GM12878 (cell line): ENCODE results near the gene STRBP. TPM values are rescaled to one million over a fixed set of nuclear protein-coding genes. Genes with fewer than 3 reads are reported as not detected.

Experiments
- ATAC-seq: fragments of 200-7000 bp; cut with Tn5 transposase; 3 replicates; pipeline ENCODE4 v1.9.1; 2020; ENCODE audit warnings: mild to moderate bottlenecking, moderate library complexity
- BruUV-seq: library from RNA; stranded (reverse); fragments of 400-500 nt; replicated peaks from 2 replicates; lab custom pipeline; 2021; lab: Mats Ljungman, UMichigan
- CTCF ChIA-PET: fragments of 300-600 bp; sonication (Branson Sonifier 250); formaldehyde crosslinking; extraction: SDS; loops from one replicate; lab custom pipeline; 2021; ENCODE audit warnings: inconsistent platforms; lab: Yijun Ruan, JAX
- POLR2A ChIA-PET: fragments of 350-600 bp; formaldehyde crosslinking; extraction: SDS; loops from one replicate; lab custom pipeline; 2021; ENCODE audit warnings: inconsistent platforms; lab: Charles Lee
- RAD21 ChIA-PET: fragments of 300-600 bp; sonication (Branson Sonifier 250); formaldehyde crosslinking; loops from one replicate; lab custom pipeline; 2023; ENCODE audit warnings: antibody characterized with exemption; ENCODE audit not compliant: unreplicated experiment; lab: Charles Lee
- SMC1A ChIA-PET: fragments of 300-600 bp; sonication (Branson Sonifier 250); formaldehyde crosslinking; loops from one replicate; lab custom pipeline; 2023; ENCODE audit not compliant: unreplicated experiment, uncharacterized antibody; lab: Charles Lee
- DNase-seq: peaks from one replicate; pipeline ENCODE4 v3.0.0-alpha.2; 2011; ENCODE audit warnings: low read depth, low spot score
- FAIRE-seq: peaks from 3 replicates; lab custom pipeline; 2011; peaks lifted over from hg19 to GRCh38; lab: Jason Lieb, UNC
- H2AFZ ChIP-seq: 2 replicates; pipeline ENCODE4 v1.6.0; 2011; ENCODE audit warnings: low read depth, low read length, control low read depth; ENCODE audit not compliant: control insufficient read depth
- H3K27ac ChIP-seq: 2 replicates; pipeline ENCODE4 v1.5.1; 2011; ENCODE audit warnings: control low read depth; ENCODE audit not compliant: control insufficient read depth, insufficient read depth
- H3K27me3 ChIP-seq, 2 experiments: replicated peaks in 1 of 2; 2 replicates each; pipeline versions ENCODE4 v1.6.0 to v1.6.1; 2011; ENCODE audit warnings: low read length in 1 of 2; ENCODE audit not compliant: control insufficient read depth in 2 of 2, insufficient read depth in 2 of 2
- H3K36me3 ChIP-seq, 2 experiments: 2 replicates each; pipeline ENCODE4 v1.5.1; 2011; ENCODE audit warnings: low read length in 1 of 2; ENCODE audit not compliant: control insufficient read depth in 2 of 2, insufficient read depth in 2 of 2
- H3K4me1 ChIP-seq: 2 replicates; pipeline ENCODE4 v1.6.1; 2011; ENCODE audit warnings: mild to moderate bottlenecking, low read length, moderate library complexity, mixed read lengths; ENCODE audit not compliant: control insufficient read depth, insufficient read depth
- H3K4me2 ChIP-seq: 2 replicates; pipeline ENCODE4 v1.6.0; 2011; ENCODE audit warnings: control low read depth; ENCODE audit not compliant: control insufficient read depth, insufficient read depth
- H3K4me3 ChIP-seq: fragments of 200-600 bp; sonication (generic); 2 replicates; pipeline ENCODE4 v1.5.1; 2016
- H3K79me2 ChIP-seq: 2 replicates; pipeline ENCODE4 v1.6.0; 2011; ENCODE audit warnings: low read length; ENCODE audit not compliant: control insufficient read depth, insufficient read depth
- H3K9ac ChIP-seq: 2 replicates; pipeline ENCODE4 v1.8.0; 2011; ENCODE audit warnings: low read length, control low read depth, mixed read lengths; ENCODE audit not compliant: control insufficient read depth, insufficient read depth
- H3K9me3 ChIP-seq: replicated peaks from 3 replicates; pipeline ENCODE4 v1.5.1; 2011; ENCODE audit warnings: mild to moderate bottlenecking, low read length; ENCODE audit not compliant: control insufficient read depth, insufficient read depth
- H4K20me1 ChIP-seq: 2 replicates; pipeline ENCODE4 v1.6.0; 2011; ENCODE audit not compliant: control insufficient read depth, insufficient read depth
- EP300 ChIP-seq, 2 experiments: fragments of 150-350 bp in 1 of 2; IDR thresholded peaks; 2 replicates each; pipeline ENCODE4 v1.6.1; 2011 to 2012; ENCODE audit warnings: low read depth in 2 of 2, low read length in 2 of 2, borderline replicate concordance in 1 of 2, improper control_type of control experiment in 1 of 2, inconsistent platforms in 1 of 2; ENCODE audit not compliant: control insufficient read depth in 1 of 2
- FOS ChIP-seq: IDR thresholded peaks from 3 replicates; pipeline ENCODE4 v1.6.1; 2011; ENCODE audit warnings: borderline replicate concordance; ENCODE audit not compliant: insufficient read length; ENCODE audit errors: extremely low read depth
- FOXM1 ChIP-seq: IDR thresholded peaks from 2 replicates; pipeline ENCODE4 v1.6.1; 2012; ENCODE audit warnings: low read depth, mild to moderate bottlenecking, inconsistent platforms, low read length, moderate library complexity
- HDAC6 ChIP-seq: fragments of 200-600 bp; sonication (generic); IDR thresholded peaks from one replicate; pipeline ENCODE4 v1.8.0; 2017; ENCODE audit warnings: antibody characterized with exemption; ENCODE audit not compliant: unreplicated experiment
- MTA3 ChIP-seq: IDR thresholded peaks from 2 replicates; pipeline ENCODE4 v1.6.1; 2012; ENCODE audit warnings: low read length, inconsistent platforms, borderline replicate concordance
- NR2C1 ChIP-seq: fragments of 450-650 bp; IDR thresholded peaks from 2 replicates; pipeline ENCODE4 v1.6.1; 2017; ENCODE audit warnings: antibody characterized with exemption, mild to moderate bottlenecking, moderate library complexity
- SMARCA5 ChIP-seq: fragments of 450-650 bp; IDR thresholded peaks from 2 replicates; pipeline ENCODE4 v1.6.1; 2017; ENCODE audit warnings: mild to moderate bottlenecking
- SP1 ChIP-seq: IDR thresholded peaks from one replicate; pipeline ENCODE4 v1.6.1; 2011; ENCODE audit warnings: low read depth, low read length
- TBL1XR1 ChIP-seq: IDR thresholded peaks from 2 replicates; pipeline ENCODE4 v1.6.1; 2012; ENCODE audit warnings: low read depth, low read length, improper control_type of control experiment
- WGBS: methylation state at CpG from one replicate; pipeline ENCODE4 v1.1.6; 2016; ENCODE audit warnings: low lambda C conversion rate; ENCODE audit not compliant: insufficient replicate concordance, insufficient coverage; ENCODE audit errors: missing lambda C conversion rate; 5-methylcytosine and 5-hydroxymethylcytosine counted together
- in situ Hi-C: fragments of 300-500 bp; cut with MboI; formaldehyde crosslinking; loops from 9 replicates; pipeline ENCODE4 v1.14.3; 2018; ENCODE audit warnings: mixed read lengths
- intact Hi-C: fragments of 100-400 bp; cut with micrococcal nuclease; formaldehyde crosslinking; loops from one replicate; pipeline ENCODE4 v1.14.2; 2022; ENCODE audit not compliant: unreplicated experiment
- polyA plus RNA-seq, 11 experiments: library from polyadenylated mRNA; depleted of rRNA in 4 of 11; unstranded in 6 of 11; stranded (reverse) in 5 of 11; fragments of >200 nt; fragmentation: Nextera tagmentation in 4 of 11; fragmentation: Illumina TruSeq in 1 of 11; extraction: Ambion mirVana in 4 of 11; extraction: Trizol in 1 of 11; gene quantifications; 1 replicate in 1 of 11; 2 replicates in 10 of 11; pipeline versions ENCODE4 v1.2.1 to v1.2.3, GENCODE V29; 2011 to 2016; ENCODE audit warnings: inconsistent platforms in 2 of 11, missing spikeins in 2 of 11, low read depth in 1 of 11
- total RNA-seq, 4 experiments: library from RNA; depleted of rRNA in 3 of 4; stranded (reverse); fragments of >200 nt in 3 of 4; fragmentation: Illumina TruSeq in 1 of 4; extraction: Trizol in 1 of 4; gene quantifications; 2 replicates each; pipeline versions ENCODE4 v1.2.1 to v1.2.3, GENCODE V29; 2013 to 2021
- TF ChIP-seq, protein P1 (sequence below): fragments of 450-650 bp; formaldehyde crosslinking; IDR thresholded peaks from 2 replicates; pipeline ENCODE4 v1.4.0; 2022; ENCODE audit warnings: mild to moderate bottlenecking, moderate library complexity
- TF ChIP-seq, protein P2 (sequence below): fragments of 450-650 bp; IDR thresholded peaks from 2 replicates; pipeline ENCODE4 v1.6.1; 2017; ENCODE audit warnings: antibody characterized with exemption, mild to moderate bottlenecking, moderate library complexity
- TF ChIP-seq, protein P3 (sequence below): fragments of 450-650 bp; formaldehyde crosslinking; IDR thresholded peaks from 2 replicates; pipeline ENCODE4 v1.5.0; 2022; ENCODE audit warnings: mild to moderate bottlenecking, missing genetic modification characterization

The STRBP gene
- total and polyA plus RNA-seq, 10 of the 15 experiments (the other 5 are each of a cell fraction or from before 2014, with no cell fraction given): 31.0 to 96.8 (median 71.4) TPM

DNA sequence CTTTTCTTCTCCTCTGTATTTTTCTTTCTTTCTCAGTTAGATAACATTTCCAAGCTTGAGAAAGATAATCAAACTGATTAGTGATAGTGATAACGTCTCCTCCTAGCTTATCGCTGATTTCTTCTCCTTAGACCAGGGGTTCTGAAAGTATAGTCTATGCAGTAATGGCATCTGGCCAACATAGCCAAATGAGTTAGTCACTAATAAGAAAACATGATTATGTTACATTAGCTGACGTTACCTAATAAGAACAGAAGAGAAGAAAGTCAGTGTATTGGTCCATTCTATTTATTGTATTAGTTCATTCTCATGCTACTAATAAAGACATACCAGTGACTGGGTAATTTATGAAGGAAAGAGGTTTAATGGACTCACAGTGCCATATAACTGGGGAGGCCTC lies 111.2 kb downstream of the STRBP start (continued):
- TF ChIP-seq, protein P1, sequence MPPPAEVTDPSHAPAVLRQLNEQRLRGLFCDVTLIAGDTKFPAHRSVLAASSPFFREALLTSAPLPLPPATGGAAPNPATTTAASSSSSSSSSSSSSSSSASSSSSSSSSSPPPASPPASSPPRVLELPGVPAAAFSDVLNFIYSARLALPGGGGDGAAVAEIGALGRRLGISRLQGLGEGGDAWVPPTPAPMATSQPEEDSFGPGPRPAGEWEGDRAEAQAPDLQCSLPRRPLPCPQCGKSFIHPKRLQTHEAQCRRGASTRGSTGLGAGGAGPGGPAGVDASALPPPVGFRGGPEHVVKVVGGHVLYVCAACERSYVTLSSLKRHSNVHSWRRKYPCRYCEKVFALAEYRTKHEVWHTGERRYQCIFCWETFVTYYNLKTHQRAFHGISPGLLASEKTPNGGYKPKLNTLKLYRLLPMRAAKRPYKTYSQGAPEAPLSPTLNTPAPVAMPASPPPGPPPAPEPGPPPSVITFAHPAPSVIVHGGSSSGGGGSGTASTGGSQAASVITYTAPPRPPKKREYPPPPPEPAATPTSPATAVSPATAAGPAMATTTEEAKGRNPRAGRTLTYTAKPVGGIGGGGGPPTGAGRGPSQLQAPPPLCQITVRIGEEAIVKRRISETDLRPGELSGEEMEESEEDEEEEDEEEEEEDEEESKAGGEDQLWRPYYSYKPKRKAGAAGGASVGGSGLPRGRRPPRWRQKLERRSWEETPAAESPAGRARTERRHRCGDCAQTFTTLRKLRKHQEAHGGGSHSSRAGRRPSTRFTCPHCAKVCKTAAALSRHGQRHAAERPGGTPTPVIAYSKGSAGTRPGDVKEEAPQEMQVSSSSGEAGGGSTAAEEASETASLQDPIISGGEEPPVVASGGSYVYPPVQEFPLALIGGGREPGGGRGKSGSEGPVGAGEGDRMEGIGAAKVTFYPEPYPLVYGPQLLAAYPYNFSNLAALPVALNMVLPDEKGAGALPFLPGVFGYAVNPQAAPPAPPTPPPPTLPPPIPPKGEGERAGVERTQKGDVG (CRISPR knock-in tag): no peak
- TF ChIP-seq NR2C1: no peak
- no peak for TF ChIP-seq SP1
- TF ChIP-seq FOS: no peak

DNA sequence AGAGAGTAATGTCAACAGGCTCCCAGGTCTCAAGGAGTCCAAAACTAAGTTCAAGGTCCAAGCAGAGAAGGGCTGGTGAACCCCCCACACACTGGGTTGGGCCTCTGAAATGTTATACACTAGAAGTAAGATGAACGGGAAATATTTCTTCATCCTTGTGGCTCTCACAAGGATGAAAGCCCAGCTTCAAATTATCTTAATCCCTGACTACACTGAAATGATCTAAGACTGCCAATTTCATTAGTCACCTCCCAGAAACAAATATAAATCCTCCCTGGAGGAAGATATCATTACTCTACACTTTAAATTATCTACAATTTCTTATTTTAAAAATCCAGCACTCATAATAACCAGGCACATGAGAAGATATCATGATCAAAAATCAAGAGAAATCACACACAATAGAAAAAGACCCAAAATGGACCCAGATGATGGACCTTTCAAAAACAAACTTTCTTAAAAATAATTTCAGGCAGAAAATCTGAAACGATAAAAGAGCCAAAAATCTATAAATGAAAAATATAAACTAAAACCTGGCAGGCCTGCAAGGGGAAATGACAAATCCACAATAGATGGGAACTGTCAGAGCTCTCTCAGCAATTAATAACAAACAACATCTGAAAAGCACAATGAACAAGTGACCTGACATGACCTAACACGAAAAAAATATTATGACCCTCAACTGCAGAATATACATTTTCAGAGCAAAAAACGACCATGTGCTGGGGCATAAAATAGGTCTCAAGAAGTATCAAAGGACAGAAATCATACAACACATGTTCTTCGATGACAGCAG lies 117.5 kb downstream of the STRBP start:
- H2AFZ ChIP-seq: no peak overlapping the region
- no peaks in the 10 kb centered on the region for H3K79me2 ChIP-seq
- in situ Hi-C loops: no loop called here
- DNase-seq (no peak), ATAC-seq (no peak), FAIRE-seq (no peak)
- no peaks in the 10 kb centered on the region for H3K9me3 ChIP-seq
- 98% methylated on average over 5 of the region's 5 CpGs for WGBS
- H4K20me1 ChIP-seq: no peaks in the 10 kb centered on the region
- no peak overlapping the region for H3K4me2 ChIP-seq
- BruUV-seq: no TSS peak
- intact Hi-C loops: no loop called here
- H3K4me1 ChIP-seq: no peaks in the 10 kb centered on the region
- CTCF ChIA-PET: interaction anchor here (0.6 kb wide), 1 partner anchor 101 kb away, joined by 3 read pairs; no protein-coding TSS in a partner anchor
- no peaks in the 10 kb centered on the region for H3K27me3 ChIP-seq
- RAD21 ChIA-PET: no interaction called here
- H3K36me3 ChIP-seq: peaks cover 2 to 8% of the 10 kb centered on the region in 2 experiments
- no peak overlapping the region for H3K9ac ChIP-seq
- no peak overlapping the region for H3K4me3 ChIP-seq
- POLR2A ChIA-PET: no interaction called here
- H3K27ac ChIP-seq: no peak overlapping the region
- SMC1A ChIA-PET: interaction anchor here (1.3 to 2.2 kb wide), 2 partner anchors 19 to 198 kb away, joined by 3 to 7 read pairs; no protein-coding TSS in a partner anchor
- TF ChIP-seq SMARCA5 (no peak), MTA3 (no peak), FOXM1 (no peak), EP300 (IDR thresholded peaks at IDR 0.05; ENCODE audit: borderline replicate concordance in 1 of 2, control insufficient read depth in 1 of 2, low read depth in 2 of 2, low read length in 2 of 2) (no peak), TBL1XR1 (no peak), HDAC6 (no peak)
- TF ChIP-seq, protein P2, sequence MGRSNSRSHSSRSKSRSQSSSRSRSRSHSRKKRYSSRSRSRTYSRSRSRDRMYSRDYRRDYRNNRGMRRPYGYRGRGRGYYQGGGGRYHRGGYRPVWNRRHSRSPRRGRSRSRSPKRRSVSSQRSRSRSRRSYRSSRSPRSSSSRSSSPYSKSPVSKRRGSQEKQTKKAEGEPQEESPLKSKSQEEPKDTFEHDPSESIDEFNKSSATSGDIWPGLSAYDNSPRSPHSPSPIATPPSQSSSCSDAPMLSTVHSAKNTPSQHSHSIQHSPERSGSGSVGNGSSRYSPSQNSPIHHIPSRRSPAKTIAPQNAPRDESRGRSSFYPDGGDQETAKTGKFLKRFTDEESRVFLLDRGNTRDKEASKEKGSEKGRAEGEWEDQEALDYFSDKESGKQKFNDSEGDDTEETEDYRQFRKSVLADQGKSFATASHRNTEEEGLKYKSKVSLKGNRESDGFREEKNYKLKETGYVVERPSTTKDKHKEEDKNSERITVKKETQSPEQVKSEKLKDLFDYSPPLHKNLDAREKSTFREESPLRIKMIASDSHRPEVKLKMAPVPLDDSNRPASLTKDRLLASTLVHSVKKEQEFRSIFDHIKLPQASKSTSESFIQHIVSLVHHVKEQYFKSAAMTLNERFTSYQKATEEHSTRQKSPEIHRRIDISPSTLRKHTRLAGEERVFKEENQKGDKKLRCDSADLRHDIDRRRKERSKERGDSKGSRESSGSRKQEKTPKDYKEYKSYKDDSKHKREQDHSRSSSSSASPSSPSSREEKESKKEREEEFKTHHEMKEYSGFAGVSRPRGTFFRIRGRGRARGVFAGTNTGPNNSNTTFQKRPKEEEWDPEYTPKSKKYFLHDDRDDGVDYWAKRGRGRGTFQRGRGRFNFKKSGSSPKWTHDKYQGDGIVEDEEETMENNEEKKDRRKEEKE: no peak
- TF ChIP-seq, protein P3, sequence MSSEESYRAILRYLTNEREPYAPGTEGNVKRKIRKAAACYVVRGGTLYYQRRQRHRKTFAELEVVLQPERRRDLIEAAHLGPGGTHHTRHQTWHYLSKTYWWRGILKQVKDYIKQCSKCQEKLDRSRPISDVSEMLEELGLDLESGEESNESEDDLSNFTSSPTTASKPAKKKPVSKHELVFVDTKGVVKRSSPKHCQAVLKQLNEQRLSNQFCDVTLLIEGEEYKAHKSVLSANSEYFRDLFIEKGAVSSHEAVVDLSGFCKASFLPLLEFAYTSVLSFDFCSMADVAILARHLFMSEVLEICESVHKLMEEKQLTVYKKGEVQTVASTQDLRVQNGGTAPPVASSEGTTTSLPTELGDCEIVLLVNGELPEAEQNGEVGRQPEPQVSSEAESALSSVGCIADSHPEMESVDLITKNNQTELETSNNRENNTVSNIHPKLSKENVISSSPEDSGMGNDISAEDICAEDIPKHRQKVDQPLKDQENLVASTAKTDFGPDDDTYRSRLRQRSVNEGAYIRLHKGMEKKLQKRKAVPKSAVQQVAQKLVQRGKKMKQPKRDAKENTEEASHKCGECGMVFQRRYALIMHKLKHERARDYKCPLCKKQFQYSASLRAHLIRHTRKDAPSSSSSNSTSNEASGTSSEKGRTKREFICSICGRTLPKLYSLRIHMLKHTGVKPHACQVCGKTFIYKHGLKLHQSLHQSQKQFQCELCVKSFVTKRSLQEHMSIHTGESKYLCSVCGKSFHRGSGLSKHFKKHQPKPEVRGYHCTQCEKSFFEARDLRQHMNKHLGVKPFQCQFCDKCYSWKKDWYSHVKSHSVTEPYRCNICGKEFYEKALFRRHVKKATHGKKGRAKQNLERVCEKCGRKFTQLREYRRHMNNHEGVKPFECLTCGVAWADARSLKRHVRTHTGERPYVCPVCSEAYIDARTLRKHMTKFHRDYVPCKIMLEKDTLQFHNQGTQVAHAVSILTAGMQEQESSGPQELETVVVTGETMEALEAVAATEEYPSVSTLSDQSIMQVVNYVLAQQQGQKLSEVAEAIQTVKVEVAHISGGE (CRISPR knock-in tag): no peak
